ENCODE measurements around the gene RNU1-4. TPM values are rescaled to one million over a fixed set of nuclear protein-coding genes. Genes with fewer than 3 reads are reported as not detected.
"Not testable (repeated sequence)": the region's sequence is repeated elsewhere in the genome, so short reads cannot be mapped to it uniquely, and the experiment has no call there.

RNU1-4 gene
- total and polyA plus RNA-seq, 10 of the 15 experiments (the other 5 are each of a cell fraction or from before 2014, with no cell fraction given), result under 0.01 to 20,946 (median 4.7) TPM; not detected in 2

DNA sequence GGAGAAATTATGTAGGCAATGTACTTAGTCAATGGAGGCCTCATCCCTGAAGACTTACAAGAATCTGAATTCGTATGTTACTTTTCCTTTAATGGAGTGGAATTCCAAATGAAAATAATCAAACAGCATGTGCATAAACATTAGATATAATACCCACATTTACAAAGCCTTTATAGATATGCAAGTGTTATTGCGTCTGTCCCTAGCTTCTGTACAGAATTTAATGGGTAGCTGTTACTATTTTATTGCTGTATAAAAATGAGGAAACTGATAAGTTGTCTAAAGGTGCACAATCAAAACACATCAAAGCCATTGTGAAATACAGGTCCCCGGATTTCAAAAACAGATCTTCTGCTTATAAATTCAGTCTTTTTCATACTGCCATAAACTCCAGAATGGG is 12.5 kb downstream of the RNU1-4 start:
- H2AFZ ChIP-seq (ENCODE audit: control insufficient read depth, low read depth, low read length); POLR2A ChIA-PET; intact Hi-C loops (cut with micrococcal nuclease; ENCODE audit: unreplicated experiment); H3K9ac ChIP-seq (ENCODE audit: control insufficient read depth, insufficient read depth, low read length); in situ Hi-C loops (cut with MboI); H3K4me2 ChIP-seq (ENCODE audit: control insufficient read depth, insufficient read depth); CTCF ChIA-PET; RAD21 ChIA-PET (ENCODE audit: unreplicated experiment); DNase-seq (ENCODE audit: low read depth, low spot score); H3K9me3 ChIP-seq (replicated peaks; ENCODE audit: control insufficient read depth, insufficient read depth, low read length); H3K27me3 ChIP-seq (replicated peaks in 1 of 2; ENCODE audit: control insufficient read depth in 2 of 2, insufficient read depth in 2 of 2, low read length in 1 of 2); H3K27ac ChIP-seq (ENCODE audit: control insufficient read depth, insufficient read depth); ATAC-seq; FAIRE-seq; BruUV-seq (replicated peaks); H3K36me3 ChIP-seq (ENCODE audit: control insufficient read depth in 2 of 2, insufficient read depth in 2 of 2, low read length in 1 of 2); H3K79me2 ChIP-seq (ENCODE audit: control insufficient read depth, insufficient read depth, low read length); H3K4me1 ChIP-seq (ENCODE audit: control insufficient read depth, insufficient read depth, low read length); SMC1A ChIA-PET (ENCODE audit: uncharacterized antibody, unreplicated experiment); H4K20me1 ChIP-seq (ENCODE audit: control insufficient read depth, insufficient read depth); H3K4me3 ChIP-seq: not testable (repeated sequence)
- WGBS (ENCODE audit: insufficient coverage, insufficient replicate concordance, low lambda C conversion rate, missing lambda C conversion rate), result no CpG with 5 or more reads among the region's 3 CpGs

DNA sequence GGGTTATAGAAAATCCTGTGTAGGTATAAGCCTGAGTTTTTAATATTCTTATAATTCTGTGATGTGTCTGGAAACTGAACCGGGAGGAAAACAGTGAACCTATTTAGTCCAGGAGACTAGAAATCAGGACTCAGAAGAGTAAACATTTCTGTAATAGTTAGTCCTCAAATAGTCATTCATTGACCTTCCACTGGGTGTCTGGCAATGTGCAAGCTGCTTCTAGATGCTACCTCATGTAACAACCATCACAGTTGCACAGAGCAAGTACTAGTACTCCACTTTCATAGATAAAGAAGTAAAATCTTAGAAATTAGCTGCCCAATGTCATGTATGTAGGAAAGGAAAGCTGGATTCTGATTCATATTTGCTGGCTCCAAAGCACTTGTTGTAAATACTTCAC is 15.1 kb downstream of the RNU1-4 start:
- BruUV-seq (replicated peaks); H3K4me3 ChIP-seq; SMC1A ChIA-PET (ENCODE audit: uncharacterized antibody, unreplicated experiment); H3K79me2 ChIP-seq (ENCODE audit: control insufficient read depth, insufficient read depth, low read length); FAIRE-seq; H3K36me3 ChIP-seq (ENCODE audit: control insufficient read depth in 2 of 2, insufficient read depth in 2 of 2, low read length in 1 of 2); DNase-seq (ENCODE audit: low read depth, low spot score); intact Hi-C loops (cut with micrococcal nuclease; ENCODE audit: unreplicated experiment); ATAC-seq; CTCF ChIA-PET; H3K27me3 ChIP-seq (replicated peaks in 1 of 2; ENCODE audit: control insufficient read depth in 2 of 2, insufficient read depth in 2 of 2, low read length in 1 of 2); RAD21 ChIA-PET (ENCODE audit: unreplicated experiment); H2AFZ ChIP-seq (ENCODE audit: control insufficient read depth, low read depth, low read length); H3K9ac ChIP-seq (ENCODE audit: control insufficient read depth, insufficient read depth, low read length); H3K4me1 ChIP-seq (ENCODE audit: control insufficient read depth, insufficient read depth, low read length); POLR2A ChIA-PET; H3K27ac ChIP-seq (ENCODE audit: control insufficient read depth, insufficient read depth); in situ Hi-C loops (cut with MboI); H3K4me2 ChIP-seq (ENCODE audit: control insufficient read depth, insufficient read depth); H4K20me1 ChIP-seq (ENCODE audit: control insufficient read depth, insufficient read depth); H3K9me3 ChIP-seq (replicated peaks; ENCODE audit: control insufficient read depth, insufficient read depth, low read length): not testable (repeated sequence)
- WGBS (ENCODE audit: insufficient coverage, insufficient replicate concordance, low lambda C conversion rate, missing lambda C conversion rate), result 0% methylated on average over 1 of the region's 1 CpG

DNA sequence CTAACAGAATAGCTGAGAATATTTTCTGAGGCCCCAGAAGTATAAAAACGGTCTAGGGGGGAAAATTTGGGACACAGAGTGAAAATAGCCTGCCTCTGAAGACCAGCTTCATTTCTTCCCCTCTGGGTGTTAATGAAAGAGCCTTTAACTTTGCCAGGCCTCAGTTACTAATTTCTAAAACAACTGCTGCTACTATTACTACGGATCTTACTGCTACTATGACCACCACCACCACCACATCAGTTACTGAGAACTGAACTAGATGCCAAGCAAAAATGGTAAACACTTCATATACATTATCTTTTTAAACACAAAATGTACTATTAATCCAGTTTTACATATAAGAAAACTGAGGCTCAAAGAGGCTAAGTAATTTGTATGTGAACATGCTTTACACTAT is 15.6 kb downstream of the RNU1-4 start:
- intact Hi-C loops (cut with micrococcal nuclease; ENCODE audit: unreplicated experiment); CTCF ChIA-PET; H3K4me1 ChIP-seq (ENCODE audit: control insufficient read depth, insufficient read depth, low read length); H3K36me3 ChIP-seq (ENCODE audit: control insufficient read depth in 2 of 2, insufficient read depth in 2 of 2, low read length in 1 of 2); in situ Hi-C loops (cut with MboI); RAD21 ChIA-PET (ENCODE audit: unreplicated experiment); H3K27ac ChIP-seq (ENCODE audit: control insufficient read depth, insufficient read depth); FAIRE-seq; H3K9ac ChIP-seq (ENCODE audit: control insufficient read depth, insufficient read depth, low read length); H3K27me3 ChIP-seq (replicated peaks in 1 of 2; ENCODE audit: control insufficient read depth in 2 of 2, insufficient read depth in 2 of 2, low read length in 1 of 2); POLR2A ChIA-PET; BruUV-seq (replicated peaks); H3K4me3 ChIP-seq; H3K4me2 ChIP-seq (ENCODE audit: control insufficient read depth, insufficient read depth); DNase-seq (ENCODE audit: low read depth, low spot score); ATAC-seq; H3K79me2 ChIP-seq (ENCODE audit: control insufficient read depth, insufficient read depth, low read length); H4K20me1 ChIP-seq (ENCODE audit: control insufficient read depth, insufficient read depth); SMC1A ChIA-PET (ENCODE audit: uncharacterized antibody, unreplicated experiment); H3K9me3 ChIP-seq (replicated peaks; ENCODE audit: control insufficient read depth, insufficient read depth, low read length); H2AFZ ChIP-seq (ENCODE audit: control insufficient read depth, low read depth, low read length): not testable (repeated sequence)
- 6% methylated on average over 2 of the region's 2 CpGs for WGBS (ENCODE audit: insufficient coverage, insufficient replicate concordance, low lambda C conversion rate, missing lambda C conversion rate)

DNA sequence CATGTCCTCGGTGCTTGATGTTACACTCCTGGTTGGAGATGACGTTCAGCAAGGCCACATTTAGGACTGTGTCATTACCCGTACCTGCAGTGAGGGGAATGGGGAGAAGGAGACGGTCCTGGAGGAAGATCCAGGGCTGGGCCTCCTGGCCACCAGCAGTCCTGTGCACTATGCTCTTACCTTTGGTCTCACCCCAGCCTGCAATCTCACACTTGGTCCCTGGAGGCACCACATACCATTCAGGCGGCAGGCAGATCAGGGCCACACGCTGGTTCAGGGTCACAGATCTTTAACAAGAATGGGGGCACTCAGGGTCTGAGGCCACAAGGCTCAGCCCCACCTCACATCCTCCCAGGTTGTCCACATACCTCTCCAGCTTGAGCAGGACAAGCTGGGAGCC is 17.3 kb downstream of the RNU1-4 start:
- CTCF ChIA-PET, result not testable (repeated sequence)
- WGBS (ENCODE audit: insufficient coverage, insufficient replicate concordance, low lambda C conversion rate, missing lambda C conversion rate), result 44% methylated on average over 2 of the region's 6 CpGs

More for the DNA sequence above, 17.3 kb downstream of the RNU1-4 start:
- H4K20me1 ChIP-seq (ENCODE audit: control insufficient read depth, insufficient read depth); H3K27me3 ChIP-seq (replicated peaks in 1 of 2; ENCODE audit: control insufficient read depth in 2 of 2, insufficient read depth in 2 of 2, low read length in 1 of 2); H3K79me2 ChIP-seq (ENCODE audit: control insufficient read depth, insufficient read depth, low read length); H3K9ac ChIP-seq (ENCODE audit: control insufficient read depth, insufficient read depth, low read length); H3K4me2 ChIP-seq (ENCODE audit: control insufficient read depth, insufficient read depth); H3K9me3 ChIP-seq (replicated peaks; ENCODE audit: control insufficient read depth, insufficient read depth, low read length); RAD21 ChIA-PET (ENCODE audit: unreplicated experiment); H3K4me3 ChIP-seq; DNase-seq (ENCODE audit: low read depth, low spot score); H3K36me3 ChIP-seq (ENCODE audit: control insufficient read depth in 2 of 2, insufficient read depth in 2 of 2, low read length in 1 of 2); intact Hi-C loops (cut with micrococcal nuclease; ENCODE audit: unreplicated experiment); BruUV-seq (replicated peaks); H3K27ac ChIP-seq (ENCODE audit: control insufficient read depth, insufficient read depth); in situ Hi-C loops (cut with MboI); SMC1A ChIA-PET (ENCODE audit: uncharacterized antibody, unreplicated experiment); POLR2A ChIA-PET; FAIRE-seq; H3K4me1 ChIP-seq (ENCODE audit: control insufficient read depth, insufficient read depth, low read length); H2AFZ ChIP-seq (ENCODE audit: control insufficient read depth, low read depth, low read length): not testable (repeated sequence)
- peak; percentile 64 for ATAC-seq
